Adrenal gland (tissue), 5 donors: ENCODE results near the gene MAPK4.

Experiments
- POLR2A ChIP-seq, 2 donors: fragments of 450-650 bp; IDR thresholded peaks; one replicate each; pipeline ENCODE4 v1.6.1; 2017; ENCODE audit warnings: antibody characterized with exemption in 2 of 2, mild to moderate bottlenecking in 2 of 2, moderate library complexity in 1 of 2
- TF ChIP-seq, protein P1 (sequence below), 6 experiments: fragments of 450-650 bp in 4 of 6; fragments of 200-600 bp in 2 of 6; sonication (generic) in 1 of 6; IDR thresholded peaks; 1 replicate in 5 of 6; 2 replicates in 1 of 6; pipeline versions ENCODE4 v1.5.1 to v1.8.0; 2016 to 2021; ENCODE audit warnings: antibody characterized with exemption in 6 of 6, mild to moderate bottlenecking in 2 of 6, moderate library complexity in 1 of 6
- donor health status: DM: no; HTN: no; CAD: no.

DNA sequence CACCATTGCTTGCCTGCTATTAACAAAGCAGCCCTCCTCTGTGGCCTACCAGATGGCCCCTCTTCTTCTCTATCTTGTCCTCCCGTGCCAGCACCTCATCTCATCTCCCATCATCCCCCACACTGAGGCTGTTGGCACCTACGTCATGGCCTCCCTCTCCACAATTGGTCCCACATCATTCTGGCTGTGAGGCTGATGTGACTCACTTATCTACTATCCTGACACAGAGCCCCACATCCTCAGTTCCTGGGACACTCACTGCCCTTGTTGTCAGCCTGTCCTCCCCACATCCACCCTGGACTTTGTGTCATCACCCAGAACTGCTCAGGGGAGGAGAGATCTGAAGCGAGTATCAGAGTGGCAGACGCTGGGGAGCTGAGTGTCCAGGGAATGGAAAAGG is 157.0 kb downstream of the MAPK4 start:
- TF ChIP-seq, protein P1, sequence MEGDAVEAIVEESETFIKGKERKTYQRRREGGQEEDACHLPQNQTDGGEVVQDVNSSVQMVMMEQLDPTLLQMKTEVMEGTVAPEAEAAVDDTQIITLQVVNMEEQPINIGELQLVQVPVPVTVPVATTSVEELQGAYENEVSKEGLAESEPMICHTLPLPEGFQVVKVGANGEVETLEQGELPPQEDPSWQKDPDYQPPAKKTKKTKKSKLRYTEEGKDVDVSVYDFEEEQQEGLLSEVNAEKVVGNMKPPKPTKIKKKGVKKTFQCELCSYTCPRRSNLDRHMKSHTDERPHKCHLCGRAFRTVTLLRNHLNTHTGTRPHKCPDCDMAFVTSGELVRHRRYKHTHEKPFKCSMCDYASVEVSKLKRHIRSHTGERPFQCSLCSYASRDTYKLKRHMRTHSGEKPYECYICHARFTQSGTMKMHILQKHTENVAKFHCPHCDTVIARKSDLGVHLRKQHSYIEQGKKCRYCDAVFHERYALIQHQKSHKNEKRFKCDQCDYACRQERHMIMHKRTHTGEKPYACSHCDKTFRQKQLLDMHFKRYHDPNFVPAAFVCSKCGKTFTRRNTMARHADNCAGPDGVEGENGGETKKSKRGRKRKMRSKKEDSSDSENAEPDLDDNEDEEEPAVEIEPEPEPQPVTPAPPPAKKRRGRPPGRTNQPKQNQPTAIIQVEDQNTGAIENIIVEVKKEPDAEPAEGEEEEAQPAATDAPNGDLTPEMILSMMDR (IDR thresholded peaks at IDR 0.05), result no peak
- no peak for TF ChIP-seq POLR2A (IDR thresholded peaks at IDR 0.05)
